ENCODE data around the gene UBE2G2.

The UBE2G2 gene

GRCh38 chr21:44762221-44763049 lies 39.2 kb downstream of the UBE2G2 start:
- DNase-seq = no peak

- no peak for DNase-seq
Measured at GRCh38 chr21:44761747-44762208, 39.8 kb downstream of the UBE2G2 start.

- DNase-seq = no peak
Measured at GRCh38 chr21:44761011-44761729, 40.5 kb downstream of the UBE2G2 start.

GRCh38 chr21:44760376-44760775 lies 41.2 kb downstream of the UBE2G2 start:
- no peak for DNase-seq

GRCh38 chr21:44759628-44760285 lies 41.9 kb downstream of the UBE2G2 start:
- no peak for DNase-seq

- DNase-seq = no peak
Measured at GRCh38 chr21:44758781-44759627, 42.6 kb downstream of the UBE2G2 start.

GRCh38 chr21:44758141-44758561 lies 43.5 kb downstream of the UBE2G2 start:
- DNase-seq = no peak

- DNase-seq = no peak
Measured at GRCh38 chr21:44757731-44758130, 43.9 kb downstream of the UBE2G2 start.

- DNase-seq = no peak
Measured at GRCh38 chr21:44756423-44757185, 45.0 kb downstream of the UBE2G2 start.

- no peak for DNase-seq
Measured at GRCh38 chr21:44755227-44755626, 46.4 kb downstream of the UBE2G2 start.

- DNase-seq = no peak
Measured at GRCh38 chr21:44753357-44753756, 48.3 kb downstream of the UBE2G2 start.

GRCh38 chr21:44752671-44753235 lies 48.9 kb downstream of the UBE2G2 start:
- no peak for DNase-seq

GRCh38 chr21:44751799-44752636 lies 49.6 kb downstream of the UBE2G2 start:
- DNase-seq = no peak

GRCh38 chr21:44751186-44751798 lies 50.3 kb downstream of the UBE2G2 start:
- DNase-seq = no peak

- DNase-seq = no peak
Measured at GRCh38 chr21:44750675-44751025, 51.0 kb downstream of the UBE2G2 start.

GRCh38 chr21:44749759-44750674 lies 51.6 kb downstream of the UBE2G2 start:
- no peak for DNase-seq

GRCh38 chr21:44749116-44749758 lies 52.4 kb downstream of the UBE2G2 start:
- DNase-seq = no peak

GRCh38 chr21:44748621-44749020 lies 53.0 kb downstream of the UBE2G2 start:
- no peak for DNase-seq
